Kidney (tissue), 14 donors: Measurements from ENCODE around the gene PRR35. TPM values are rescaled to one million over a fixed set of nuclear protein-coding genes. Genes with fewer than 3 reads are reported as not detected.
A peak's percentile ranks its signal among the peaks of the same experiment; 100 is the strongest.

Source experiments
- DNase-seq, 5 donors: peaks; one replicate each; pipeline ENCODE4 v3.0.0-alpha.2; 2013 to 2020
- FAIRE-seq: peaks from 2 replicates; lab custom pipeline; 2012; peaks lifted over from hg19 to GRCh38; lab: Jason Lieb, UNC
- H3K27ac ChIP-seq, 2 donors: one replicate each; pipeline ENCODE4 v1.7.0; 2013; ENCODE audit warnings: low read depth in 2 of 2, low read length in 2 of 2, inconsistent platforms in 1 of 2
- H3K27me3 ChIP-seq: one replicate; pipeline ENCODE4 v1.7.1; 2013; ENCODE audit warnings: low read length, inconsistent platforms; ENCODE audit not compliant: control insufficient read depth, insufficient read depth
- H3K36me3 ChIP-seq, 3 donors: one replicate each; pipeline versions ENCODE4 v1.7.0 to v1.7.1; 2013; ENCODE audit warnings: low read length in 3 of 3, control low read depth in 1 of 3, inconsistent platforms in 1 of 3; ENCODE audit not compliant: insufficient read depth in 3 of 3, control insufficient read depth in 2 of 3
- H3K4me1 ChIP-seq, 3 donors: one replicate each; pipeline versions ENCODE4 v1.7.0 to v1.7.1; 2013; ENCODE audit warnings: low read length in 3 of 3, inconsistent platforms in 1 of 3, low read depth in 1 of 3; ENCODE audit not compliant: control insufficient read depth in 2 of 3, insufficient read depth in 2 of 3
- H3K4me3 ChIP-seq, 3 donors: one replicate each; pipeline versions ENCODE4 v1.7.0 to v1.8.1; 2013; ENCODE audit warnings: low read length in 3 of 3, control low read depth in 1 of 3, inconsistent platforms in 1 of 3
- H3K9ac ChIP-seq, 3 donors: one replicate each; pipeline versions ENCODE4 v1.7.0 to v1.7.1; 2013; ENCODE audit warnings: low read length in 3 of 3, control low read depth in 1 of 3, inconsistent platforms in 1 of 3
- H3K9me3 ChIP-seq, 3 donors: one replicate each; pipeline versions ENCODE4 v1.7.0 to v1.7.1; 2013; ENCODE audit warnings: low read length in 3 of 3, control low read depth in 1 of 3, inconsistent platforms in 1 of 3; ENCODE audit not compliant: control insufficient read depth in 2 of 3, insufficient read depth in 1 of 3
- CTCF ChIP-seq: IDR thresholded peaks from 3 replicates; pipeline ENCODE4 v1.5.1; 2012; ENCODE audit warnings: mild to moderate bottlenecking, moderate library complexity, borderline replicate concordance; ENCODE audit not compliant: insufficient read depth; ENCODE audit errors: extremely low read depth
- intact Hi-C: fragments of 100-400 bp; cut with DNase I; formaldehyde crosslinking; loops from one replicate; pipeline ENCODE4 v1.11.1; 2022
- polyA plus RNA-seq: library from polyadenylated mRNA; stranded (reverse); fragments of 350-450 nt; fragmentation: Illumina TruSeq; extraction: RNeasy Lipid Tissue Mini Kit (QIAGEN cat#74804); gene quantifications from one replicate; pipeline ENCODE4 v1.2.3, GENCODE V29; 2014; ENCODE audit warnings: low read depth, low replicate concordance; ENCODE audit not compliant: insufficient read depth
- total RNA-seq: library from RNA; stranded (reverse); fragmentation: NEBNext Ultra II Directional; extraction: Animal tissue kit (Norgen Biotek cat#: 25700); gene quantifications from one replicate; pipeline ENCODE4 v1.2.1, GENCODE V29; 2021
- donor health status: control.
- donor health status: control.
- donor health status: control.
- donor health status: control.
- donor health status: control.
- donor health status: DM: yes; HTN: yes; CAD: no.
- donor health status: Normal renal cell carcinoma (clear cell type).

The PRR35 gene
- total and polyA plus RNA-seq, 2 donors from 2014 or later, result 1.8 to 24.4 TPM

GRCh38 chr16:593807-594206 lies 33.6 kb downstream of the PRR35 start:
- Histone ChIP-seq H3K9ac (peak overlapping the region in 1 of 3 donors; percentile 65), H3K36me3 (no peaks in the 10 kb centered on the region), H3K27ac (peak overlapping the region; percentile 82 to 94), H3K4me3 (peak overlapping the region in 1 of 3 donors; percentile 29), H3K4me1 (peaks cover 6 to 47% (median 30%) of the 10 kb centered on the region in 3 donors), H3K9me3 (no peaks in the 10 kb centered on the region), H3K27me3 (no peaks in the 10 kb centered on the region)
- DNase-seq (peak in 2 of 5 donors; percentile 41 to 72), FAIRE-seq (no peak)
- no peak for TF ChIP-seq CTCF
- intact Hi-C loops, result no loop called here

- Histone ChIP-seq H3K9me3 (no peaks in the 10 kb centered on the region), H3K27ac (no peak overlapping the region), H3K36me3 (peaks cover 0 to 5% (median 2%) of the 10 kb centered on the region in 3 donors), H3K4me3 (no peak overlapping the region), H3K27me3 (no peaks in the 10 kb centered on the region), H3K4me1 (peaks cover 6 to 47% (median 30%) of the 10 kb centered on the region in 3 donors), H3K9ac (no peak overlapping the region)
- intact Hi-C loops, result no loop called here
- DNase-seq (peak in 1 of 5 donors; percentile 38), FAIRE-seq (no peak)
- no peak for TF ChIP-seq CTCF
Measured at GRCh38 chr16:595094-595528, 34.9 kb downstream of the PRR35 start.

GRCh38 chr16:595942-596735 lies 35.9 kb downstream of the PRR35 start:
- H3K4me1 ChIP-seq, result peaks cover under 1 to 40% (median 26%) of the 10 kb centered on the region in 3 donors
- H3K9me3 ChIP-seq, result no peaks in the 10 kb centered on the region
- no peaks in the 10 kb centered on the region for H3K27me3 ChIP-seq
- TF ChIP-seq CTCF, result no peak
- H3K9ac ChIP-seq, result no peak overlapping the region
- peak overlapping the region in 1 of 2 donors; percentile 12 for H3K27ac ChIP-seq
- intact Hi-C loops, result no loop called here
- H3K36me3 ChIP-seq, result peaks cover 0 to 5% (median 2%) of the 10 kb centered on the region in 3 donors
- FAIRE-seq (no peak), DNase-seq (peak in 1 of 5 donors; percentile 25)
- H3K4me3 ChIP-seq, result no peak overlapping the region
